HepG2 (cell line): ENCODE results near the gene MFSD11. TPM values are rescaled to one million over a fixed set of nuclear protein-coding genes. Genes with fewer than 3 reads are reported as not detected.

ENCODE experiments used
- E2F2 ChIP-seq: sonication (generic); formaldehyde crosslinking; IDR thresholded peaks from 2 replicates; pipeline ENCODE4 v1.4.0; 2020; ENCODE audit warnings: missing genetic modification reagents, borderline replicate concordance
- MTA3 ChIP-seq: sonication (generic); formaldehyde crosslinking; IDR thresholded peaks from 2 replicates; pipeline ENCODE4 v1.4.0; 2020; ENCODE audit warnings: missing genetic modification reagents
- MXD1 ChIP-seq: sonication (generic); formaldehyde crosslinking; IDR thresholded peaks from 2 replicates; pipeline ENCODE4 v1.4.0; 2020; ENCODE audit warnings: mild to moderate bottlenecking, missing genetic modification reagents
- MXD4 ChIP-seq: IDR thresholded peaks from 2 replicates; pipeline ENCODE4 v1.6.1; 2016; ENCODE audit warnings: mild to moderate bottlenecking, missing biosample characterization, missing genetic modification reagents
- MZF1 ChIP-seq: sonication (generic); formaldehyde crosslinking; IDR thresholded peaks from 2 replicates; pipeline ENCODE4 v1.8.1; 2023; ENCODE audit warnings: mild to moderate bottlenecking, missing genetic modification reagents, borderline replicate concordance
- NFKB2 ChIP-seq: sonication (generic); formaldehyde crosslinking; IDR thresholded peaks from 2 replicates; pipeline ENCODE4 v1.4.0; 2020; ENCODE audit warnings: missing genetic modification reagents, borderline replicate concordance
- PCBP1 ChIP-seq: fragments of 200-400 bp; formaldehyde crosslinking; IDR thresholded peaks from 2 replicates; pipeline ENCODE4 v1.6.1; 2017; ENCODE audit warnings: mild to moderate bottlenecking, low read depth, low read length, borderline replicate concordance
- RXRA ChIP-seq: sonication (generic); formaldehyde crosslinking; IDR thresholded peaks from 2 replicates; pipeline ENCODE4 v1.5.1; 2020; ENCODE audit warnings: missing genetic modification reagents
- SRSF9 ChIP-seq: fragments of 200-400 bp; formaldehyde crosslinking; IDR thresholded peaks from 2 replicates; pipeline ENCODE4 v1.6.1; 2018; ENCODE audit warnings: borderline replicate concordance, mild to moderate bottlenecking, low read depth, low read length; ENCODE audit not compliant: insufficient read depth, poor library complexity, severe bottlenecking
- TAF1 ChIP-seq: sonication (generic); formaldehyde crosslinking; IDR thresholded peaks from 2 replicates; pipeline ENCODE4 v1.4.0; 2020; ENCODE audit warnings: missing genetic modification reagents
- THAP11 ChIP-seq: IDR thresholded peaks from 2 replicates; pipeline ENCODE4 v1.6.1; 2016; ENCODE audit warnings: missing biosample characterization, missing genetic modification reagents
- TOE1 ChIP-seq: sonication (generic); formaldehyde crosslinking; IDR thresholded peaks from 2 replicates; pipeline ENCODE4 v1.4.0; 2020; ENCODE audit warnings: mild to moderate bottlenecking, missing genetic modification reagents
- ZNF224 ChIP-seq: sonication (generic); formaldehyde crosslinking; IDR thresholded peaks from 2 replicates; pipeline ENCODE4 v1.5.0; 2020; ENCODE audit warnings: mild to moderate bottlenecking, missing genetic modification reagents
- ZNF552 ChIP-seq: sonication (generic); formaldehyde crosslinking; IDR thresholded peaks from 2 replicates; pipeline ENCODE4 v1.9.0; 2022; ENCODE audit warnings: missing genetic modification reagents, mild to moderate bottlenecking, borderline replicate concordance
- ZNF883 ChIP-seq: sonication (generic); formaldehyde crosslinking; IDR thresholded peaks from 2 replicates; pipeline ENCODE4 v1.5.1; 2020; ENCODE audit warnings: mild to moderate bottlenecking, missing genetic modification reagents; ENCODE audit errors: not compliant biosample characterization
- polyA plus RNA-seq, 8 experiments: library from polyadenylated mRNA; depleted of rRNA in 3 of 8; stranded (reverse) in 7 of 8; unstranded in 1 of 8; fragments of >200 nt; fragmentation: Illumina TruSeq in 4 of 8; extraction: Trizol in 4 of 8; gene quantifications; 2 replicates each; pipeline versions ENCODE4 v1.2.1 to v1.2.3, GENCODE V29; 2011 to 2016; ENCODE audit warnings: low read depth in 4 of 8, missing spikeins in 1 of 8, mixed read lengths in 1 of 8; ENCODE audit not compliant: insufficient read depth in 1 of 8
- total RNA-seq, 5 experiments: library from RNA; depleted of rRNA; stranded (reverse); fragments of >200 nt; fragmentation: Illumina TruSeq; extraction: Trizol; gene quantifications; 2 replicates each; pipeline ENCODE4 v1.2.3, GENCODE V29; 2016; ENCODE audit warnings: low read depth in 1 of 5
- TF ChIP-seq, protein P1 (sequence below): sonication (generic); formaldehyde crosslinking; IDR thresholded peaks from 2 replicates; pipeline ENCODE4 v1.5.0; 2020; ENCODE audit warnings: mild to moderate bottlenecking, missing genetic modification reagents
- TF ChIP-seq, protein P2 (sequence below): sonication (generic); formaldehyde crosslinking; IDR thresholded peaks from 2 replicates; pipeline ENCODE4 v1.4.0; 2020; ENCODE audit warnings: missing genetic modification reagents, borderline replicate concordance
- TF ChIP-seq, protein P3 (sequence below): IDR thresholded peaks from 2 replicates; pipeline ENCODE4 v1.6.1; 2016; ENCODE audit warnings: missing genetic modification reagents, missing compliant biosample characterization
- TF ChIP-seq, protein P4 (sequence below): sonication (generic); formaldehyde crosslinking; IDR thresholded peaks from 2 replicates; pipeline ENCODE4 v1.5.0; 2020; ENCODE audit warnings: mild to moderate bottlenecking, missing genetic modification reagents, moderate library complexity

The MFSD11 gene
- total and polyA plus RNA-seq, 2 of the 13 experiments (the other 11 are each of a cell fraction or from before 2014, with no cell fraction given), result 26.1 to 36.3 TPM

GRCh38 chr17:76726231-76726775 lies 11.6 kb upstream of the MFSD11 start, which contains the start of gene JMJD6 (continued):
- TF ChIP-seq PCBP1, result peak; percentile 68; the same call in 1 of the 2 replicates
- peak; percentile 43; the same call in 1 of the 2 replicates for TF ChIP-seq MXD1 (CRISPR knock-in tag)
- TF ChIP-seq MXD4 (CRISPR knock-in tag), result 0 out of 2 replicates have a peak, but pooled peaks have one; percentile 38
- TF ChIP-seq RXRA (CRISPR knock-in tag), result peak; percentile 68
- TF ChIP-seq, protein P1, sequence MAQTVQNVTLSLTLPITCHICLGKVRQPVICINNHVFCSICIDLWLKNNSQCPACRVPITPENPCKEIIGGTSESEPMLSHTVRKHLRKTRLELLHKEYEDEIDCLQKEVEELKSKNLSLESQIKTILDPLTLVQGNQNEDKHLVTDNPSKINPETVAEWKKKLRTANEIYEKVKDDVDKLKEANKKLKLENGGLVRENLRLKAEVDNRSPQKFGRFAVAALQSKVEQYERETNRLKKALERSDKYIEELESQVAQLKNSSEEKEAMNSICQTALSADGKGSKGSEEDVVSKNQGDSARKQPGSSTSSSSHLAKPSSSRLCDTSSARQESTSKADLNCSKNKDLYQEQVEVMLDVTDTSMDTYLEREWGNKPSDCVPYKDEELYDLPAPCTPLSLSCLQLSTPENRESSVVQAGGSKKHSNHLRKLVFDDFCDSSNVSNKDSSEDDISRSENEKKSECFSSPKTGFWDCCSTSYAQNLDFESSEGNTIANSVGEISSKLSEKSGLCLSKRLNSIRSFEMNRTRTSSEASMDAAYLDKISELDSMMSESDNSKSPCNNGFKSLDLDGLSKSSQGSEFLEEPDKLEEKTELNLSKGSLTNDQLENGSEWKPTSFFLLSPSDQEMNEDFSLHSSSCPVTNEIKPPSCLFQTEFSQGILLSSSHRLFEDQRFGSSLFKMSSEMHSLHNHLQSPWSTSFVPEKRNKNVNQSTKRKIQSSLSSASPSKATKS (CRISPR knock-in tag), result peak; percentile 82; the same call in 1 of the 2 replicates
- TF ChIP-seq, protein P2, sequence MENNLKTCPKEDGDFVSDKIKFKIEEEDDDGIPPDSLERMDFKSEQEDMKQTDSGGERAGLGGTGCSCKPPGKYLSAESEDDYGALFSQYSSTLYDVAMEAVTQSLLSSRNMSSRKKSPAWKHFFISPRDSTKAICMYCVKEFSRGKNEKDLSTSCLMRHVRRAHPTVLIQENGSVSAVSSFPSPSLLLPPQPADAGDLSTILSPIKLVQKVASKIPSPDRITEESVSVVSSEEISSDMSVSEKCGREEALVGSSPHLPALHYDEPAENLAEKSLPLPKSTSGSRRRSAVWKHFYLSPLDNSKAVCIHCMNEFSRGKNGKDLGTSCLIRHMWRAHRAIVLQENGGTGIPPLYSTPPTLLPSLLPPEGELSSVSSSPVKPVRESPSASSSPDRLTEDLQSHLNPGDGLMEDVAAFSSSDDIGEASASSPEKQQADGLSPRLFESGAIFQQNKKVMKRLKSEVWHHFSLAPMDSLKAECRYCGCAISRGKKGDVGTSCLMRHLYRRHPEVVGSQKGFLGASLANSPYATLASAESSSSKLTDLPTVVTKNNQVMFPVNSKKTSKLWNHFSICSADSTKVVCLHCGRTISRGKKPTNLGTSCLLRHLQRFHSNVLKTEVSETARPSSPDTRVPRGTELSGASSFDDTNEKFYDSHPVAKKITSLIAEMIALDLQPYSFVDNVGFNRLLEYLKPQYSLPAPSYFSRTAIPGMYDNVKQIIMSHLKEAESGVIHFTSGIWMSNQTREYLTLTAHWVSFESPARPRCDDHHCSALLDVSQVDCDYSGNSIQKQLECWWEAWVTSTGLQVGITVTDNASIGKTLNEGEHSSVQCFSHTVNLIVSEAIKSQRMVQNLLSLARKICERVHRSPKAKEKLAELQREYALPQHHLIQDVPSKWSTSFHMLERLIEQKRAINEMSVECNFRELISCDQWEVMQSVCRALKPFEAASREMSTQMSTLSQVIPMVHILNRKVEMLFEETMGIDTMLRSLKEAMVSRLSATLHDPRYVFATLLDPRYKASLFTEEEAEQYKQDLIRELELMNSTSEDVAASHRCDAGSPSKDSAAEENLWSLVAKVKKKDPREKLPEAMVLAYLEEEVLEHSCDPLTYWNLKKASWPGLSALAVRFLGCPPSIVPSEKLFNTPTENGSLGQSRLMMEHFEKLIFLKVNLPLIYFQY, result peak; percentile 51; the same call in 1 of the 2 replicates
- TF ChIP-seq NFKB2, result peak; percentile 87; the same call in 1 of the 2 replicates
- TF ChIP-seq, protein P3, sequence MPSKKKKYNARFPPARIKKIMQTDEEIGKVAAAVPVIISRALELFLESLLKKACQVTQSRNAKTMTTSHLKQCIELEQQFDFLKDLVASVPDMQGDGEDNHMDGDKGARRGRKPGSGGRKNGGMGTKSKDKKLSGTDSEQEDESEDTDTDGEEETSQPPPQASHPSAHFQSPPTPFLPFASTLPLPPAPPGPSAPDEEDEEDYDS (CRISPR knock-in tag), result peak; percentile 95
- TF ChIP-seq SRSF9, result no peak
- peak; percentile 85 for TF ChIP-seq THAP11 (CRISPR knock-in tag)
- TF ChIP-seq E2F2 (CRISPR knock-in tag), result 0 out of 2 replicates have a peak, but pooled peaks have one; percentile 27
- no peak for TF ChIP-seq MZF1 (CRISPR knock-in tag)
- TF ChIP-seq, protein P4, sequence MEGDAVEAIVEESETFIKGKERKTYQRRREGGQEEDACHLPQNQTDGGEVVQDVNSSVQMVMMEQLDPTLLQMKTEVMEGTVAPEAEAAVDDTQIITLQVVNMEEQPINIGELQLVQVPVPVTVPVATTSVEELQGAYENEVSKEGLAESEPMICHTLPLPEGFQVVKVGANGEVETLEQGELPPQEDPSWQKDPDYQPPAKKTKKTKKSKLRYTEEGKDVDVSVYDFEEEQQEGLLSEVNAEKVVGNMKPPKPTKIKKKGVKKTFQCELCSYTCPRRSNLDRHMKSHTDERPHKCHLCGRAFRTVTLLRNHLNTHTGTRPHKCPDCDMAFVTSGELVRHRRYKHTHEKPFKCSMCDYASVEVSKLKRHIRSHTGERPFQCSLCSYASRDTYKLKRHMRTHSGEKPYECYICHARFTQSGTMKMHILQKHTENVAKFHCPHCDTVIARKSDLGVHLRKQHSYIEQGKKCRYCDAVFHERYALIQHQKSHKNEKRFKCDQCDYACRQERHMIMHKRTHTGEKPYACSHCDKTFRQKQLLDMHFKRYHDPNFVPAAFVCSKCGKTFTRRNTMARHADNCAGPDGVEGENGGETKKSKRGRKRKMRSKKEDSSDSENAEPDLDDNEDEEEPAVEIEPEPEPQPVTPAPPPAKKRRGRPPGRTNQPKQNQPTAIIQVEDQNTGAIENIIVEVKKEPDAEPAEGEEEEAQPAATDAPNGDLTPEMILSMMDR (CRISPR knock-in tag), result no peak
- 0 out of 2 replicates have a peak, but pooled peaks have one; percentile 60 for TF ChIP-seq ZNF552 (CRISPR knock-in tag)
- TF ChIP-seq ZNF224, result no peak; the same call in 1 of the 2 replicates
- no peak for TF ChIP-seq TOE1 (CRISPR knock-in tag)
- no peak for TF ChIP-seq MTA3 (CRISPR knock-in tag)
- peak; percentile 37 for TF ChIP-seq ZNF883
- peak; percentile 89; the same call in 1 of the 2 replicates for TF ChIP-seq TAF1 (CRISPR knock-in tag)
